Measurements from ENCODE around the gene FAXC.

FAXC gene

GRCh38 chr6:99349171-99350141, at the start of gene FAXC:
FAXC (minus strand) TSS chr6:99349674; CDS start chr6:99349372, 302 bp downstream.
- no peak within 1 kb of the TSS for H3K4me3 ChIP-seq
- H3K4me1 ChIP-seq: no peaks in the 10 kb centered on the region
- no peak within 1 kb of the TSS for H3K9ac ChIP-seq
- no peaks in the 10 kb centered on the region for H3K36me3 ChIP-seq
- H3K27ac ChIP-seq: no peak within 1 kb of the TSS
- H3K27me3 ChIP-seq: no peaks in the 10 kb centered on the region
- TF ChIP-seq Cebpa-rat (IDR thresholded peaks at IDR 0.05): no peak
- no peaks in the 10 kb centered on the region for H4K20me1 ChIP-seq
- no peak within 1 kb of the TSS for H3K4me2 ChIP-seq
- peaks cover 7% of the 10 kb centered on the region for H3K9me3 ChIP-seq

- peaks cover 42% of the 10 kb centered on the region for H3K36me3 ChIP-seq
- H3K4me1 ChIP-seq: peaks cover 12% of the 10 kb centered on the region
- H3K9ac ChIP-seq: no peak overlapping the region
- H3K9me3 ChIP-seq: no peaks in the 10 kb centered on the region
- TF ChIP-seq Cebpa-rat (IDR thresholded peaks at IDR 0.05): no peak
- H3K27me3 ChIP-seq: no peaks in the 10 kb centered on the region
- H3K4me2 ChIP-seq: no peak overlapping the region
- no peak overlapping the region for H3K4me3 ChIP-seq
- no peaks in the 10 kb centered on the region for H4K20me1 ChIP-seq
- no peak overlapping the region for H3K27ac ChIP-seq
Observed at GRCh38 chr6:99397287-99397686, 47.8 kb upstream of the FAXC start.

- Histone ChIP-seq H3K27me3 (no peaks in the 10 kb centered on the region), H4K20me1 (no peaks in the 10 kb centered on the region), H3K4me3 (peak within 1 kb of the TSS; percentile 76), H3K9ac (peak within 1 kb of the TSS; percentile 85), H3K36me3 (peaks cover 13% of the 10 kb centered on the region; the same call in 1 of the 2 replicates), H3K9me3 (no peaks in the 10 kb centered on the region), H3K4me1 (peaks cover 12% of the 10 kb centered on the region), H3K27ac (peak within 1 kb of the TSS; percentile 84), H3K4me2 (peak within 1 kb of the TSS; percentile 83)
- TF ChIP-seq Cebpa-rat (IDR thresholded peaks at IDR 0.05): no peak
Observed at GRCh38 chr6:99393698-99394531, 44.4 kb upstream of the FAXC start, which contains the start of gene COQ3. COQ3 (minus strand) TSS chr6:99394195; CDS start chr6:99394179, 16 bp downstream.

GRCh38 chr6:99393366-99393697, 43.9 kb upstream of the FAXC start:
- H3K9me3 ChIP-seq: no peaks in the 10 kb centered on the region
- H3K4me1 ChIP-seq: peaks cover 12% of the 10 kb centered on the region
- no peaks in the 10 kb centered on the region for H3K27me3 ChIP-seq
- peaks cover 13% of the 10 kb centered on the region; the same call in 1 of the 2 replicates for H3K36me3 ChIP-seq
- H3K4me2 ChIP-seq: peak overlapping the region; percentile 83
- peak overlapping the region; percentile 76 for H3K4me3 ChIP-seq
- no peaks in the 10 kb centered on the region for H4K20me1 ChIP-seq
- H3K27ac ChIP-seq: peak overlapping the region; percentile 84
- no peak for TF ChIP-seq Cebpa-rat (IDR thresholded peaks at IDR 0.05)
- H3K9ac ChIP-seq: peak overlapping the region; percentile 85

GRCh38 chr6:99390896-99391295, 41.4 kb upstream of the FAXC start:
- Histone ChIP-seq H3K27ac (no peak overlapping the region), H3K9ac (no peak overlapping the region), H3K36me3 (no peaks in the 10 kb centered on the region), H3K4me1 (peaks cover 12% of the 10 kb centered on the region), H3K9me3 (no peaks in the 10 kb centered on the region), H3K4me2 (no peak overlapping the region), H3K27me3 (no peaks in the 10 kb centered on the region), H3K4me3 (no peak overlapping the region), H4K20me1 (no peaks in the 10 kb centered on the region)
- TF ChIP-seq Cebpa-rat (IDR thresholded peaks at IDR 0.05): no peak

GRCh38 chr6:99384507-99384906, 35.0 kb upstream of the FAXC start:
- TF ChIP-seq Cebpa-rat (IDR thresholded peaks at IDR 0.05): no peak
- Histone ChIP-seq H3K4me2 (no peak overlapping the region), H3K27me3 (no peaks in the 10 kb centered on the region), H3K36me3 (no peaks in the 10 kb centered on the region), H3K4me1 (no peaks in the 10 kb centered on the region), H3K4me3 (no peak overlapping the region), H3K27ac (no peak overlapping the region), H4K20me1 (no peaks in the 10 kb centered on the region), H3K9ac (no peak overlapping the region), H3K9me3 (no peaks in the 10 kb centered on the region)

- Histone ChIP-seq H4K20me1 (no peaks in the 10 kb centered on the region), H3K4me1 (no peaks in the 10 kb centered on the region), H3K9ac (no peak overlapping the region), H3K36me3 (no peaks in the 10 kb centered on the region), H3K27ac (no peak overlapping the region), H3K27me3 (no peaks in the 10 kb centered on the region), H3K4me2 (no peak overlapping the region), H3K4me3 (no peak overlapping the region), H3K9me3 (no peaks in the 10 kb centered on the region)
- TF ChIP-seq Cebpa-rat (IDR thresholded peaks at IDR 0.05): no peak
Observed at GRCh38 chr6:99378636-99379035, 29.2 kb upstream of the FAXC start.

- H3K4me3 ChIP-seq: no peak overlapping the region
- TF ChIP-seq Cebpa-rat (IDR thresholded peaks at IDR 0.05): no peak
- no peaks in the 10 kb centered on the region for H3K27me3 ChIP-seq
- H3K9ac ChIP-seq: no peak overlapping the region
- no peaks in the 10 kb centered on the region for H3K9me3 ChIP-seq
- H4K20me1 ChIP-seq: no peaks in the 10 kb centered on the region
- no peak overlapping the region for H3K27ac ChIP-seq
- no peaks in the 10 kb centered on the region for H3K36me3 ChIP-seq
- no peaks in the 10 kb centered on the region for H3K4me1 ChIP-seq
- H3K4me2 ChIP-seq: no peak overlapping the region
Observed at GRCh38 chr6:99369533-99369932, 20.1 kb upstream of the FAXC start.

- Histone ChIP-seq H3K9me3 (no peaks in the 10 kb centered on the region), H3K36me3 (no peaks in the 10 kb centered on the region), H4K20me1 (no peaks in the 10 kb centered on the region), H3K4me3 (no peak overlapping the region), H3K4me1 (no peaks in the 10 kb centered on the region), H3K27ac (no peak overlapping the region), H3K4me2 (no peak overlapping the region), H3K27me3 (no peaks in the 10 kb centered on the region), H3K9ac (no peak overlapping the region)
- TF ChIP-seq Cebpa-rat (IDR thresholded peaks at IDR 0.05): no peak
Observed at GRCh38 chr6:99366852-99367251, 17.4 kb upstream of the FAXC start.

GRCh38 chr6:99364026-99364425, 14.6 kb upstream of the FAXC start:
- Histone ChIP-seq H3K4me1 (no peaks in the 10 kb centered on the region), H4K20me1 (no peaks in the 10 kb centered on the region), H3K9ac (no peak overlapping the region), H3K27ac (no peak overlapping the region), H3K9me3 (no peaks in the 10 kb centered on the region), H3K4me3 (no peak overlapping the region), H3K36me3 (no peaks in the 10 kb centered on the region), H3K4me2 (no peak overlapping the region), H3K27me3 (no peaks in the 10 kb centered on the region)
- TF ChIP-seq Cebpa-rat (IDR thresholded peaks at IDR 0.05): no peak
